NOMO-1 treated with dmso at 0.1 percent for 144 hours (cell line): Measurements from ENCODE around the gene OR2A42.
"Not testable (repeated sequence)": the region's sequence is repeated elsewhere in the genome, so short reads cannot be mapped to it uniquely, and the experiment has no call there.

ENCODE experiments used
- DNase-seq: peaks from one replicate; lab custom pipeline; 2025; ENCODE audit not compliant: unreplicated experiment; lab: John Stamatoyannopoulos, UW

Gene OR2A42, protein sequence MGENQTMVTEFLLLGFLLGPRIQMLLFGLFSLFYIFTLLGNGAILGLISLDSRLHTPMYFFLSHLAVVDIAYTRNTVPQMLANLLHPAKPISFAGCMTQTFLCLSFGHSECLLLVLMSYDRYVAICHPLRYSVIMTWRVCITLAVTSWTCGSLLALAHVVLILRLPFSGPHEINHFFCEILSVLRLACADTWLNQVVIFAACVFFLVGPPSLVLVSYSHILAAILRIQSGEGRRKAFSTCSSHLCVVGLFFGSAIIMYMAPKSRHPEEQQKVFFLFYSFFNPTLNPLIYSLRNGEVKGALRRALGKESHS

DNA sequence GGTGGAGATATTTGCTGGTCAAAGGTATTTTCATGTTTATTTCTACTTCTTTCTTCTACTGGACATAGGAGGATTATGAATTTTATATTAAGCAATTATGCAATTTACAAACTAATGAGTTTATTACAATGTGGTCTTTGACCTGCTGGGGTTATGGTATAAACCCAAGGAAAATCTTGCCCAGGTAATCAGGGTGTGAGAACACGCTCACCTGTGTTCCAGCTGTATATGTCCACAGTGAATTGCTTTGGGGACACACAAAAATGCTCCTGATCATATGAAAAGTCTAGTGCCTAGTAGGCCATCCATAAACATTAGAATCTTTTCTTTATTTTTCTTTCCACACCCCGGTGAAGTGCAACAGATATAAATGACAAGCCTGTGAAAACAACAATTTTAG, at the start of gene OR2A42:
TSS of gene OR2A42 (minus strand) at position 241 of the 400 bp plus-strand sequence. CDS start 6,762 bp downstream, outside the sequence.
- not testable (repeated sequence) for DNase-seq

- DNase-seq, result not testable (repeated sequence)
Observed at GRCh38 chr7:144287171-144287784, 47.9 kb upstream of the OR2A42 start.

- DNase-seq, result not testable (repeated sequence)
Observed at GRCh38 chr7:144283716-144284115, 44.3 kb upstream of the OR2A42 start.

DNA sequence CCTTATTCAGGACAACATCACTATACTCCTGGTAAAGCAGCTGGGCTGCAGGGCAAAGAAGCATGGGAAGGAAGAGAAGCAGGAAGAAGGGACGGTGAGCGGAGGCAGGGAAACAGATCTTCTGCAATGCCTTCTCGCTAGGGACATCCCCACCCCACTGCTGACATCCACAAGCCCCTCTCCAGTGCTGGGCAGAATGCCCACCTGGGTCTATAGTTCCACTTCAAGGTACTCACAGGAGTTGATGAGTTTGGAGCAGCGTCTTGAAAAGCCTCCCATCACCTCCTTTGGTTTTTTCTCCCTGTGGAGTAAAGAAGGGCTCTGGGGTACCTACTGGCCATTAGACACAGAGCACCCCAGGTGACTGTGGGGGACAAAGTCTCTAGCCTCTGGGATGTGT, 43.1 kb upstream of the OR2A42 start:
- DNase-seq, result not testable (repeated sequence)

DNA sequence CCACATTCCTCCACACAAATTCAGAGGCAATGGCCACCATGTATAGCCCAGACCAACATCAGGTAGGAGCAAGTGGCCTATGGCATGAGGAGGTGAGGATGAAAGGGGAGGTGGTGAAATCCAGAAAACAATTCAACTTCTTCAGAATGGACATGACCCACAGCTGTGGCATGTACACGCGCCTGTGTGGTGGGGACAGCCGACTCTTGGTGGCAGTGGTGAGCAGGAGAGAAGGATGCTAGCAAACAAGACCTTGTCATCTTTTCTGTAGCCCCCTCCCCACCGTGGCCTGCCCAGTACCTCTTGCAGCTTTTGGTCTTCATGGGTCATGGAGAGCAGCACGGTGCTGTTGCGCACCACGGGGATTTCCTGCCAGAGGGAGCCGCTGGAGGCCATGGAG, 42.6 kb upstream of the OR2A42 start:
- DNase-seq, result not testable (repeated sequence)

GRCh38 chr7:144280010-144280409, 40.6 kb upstream of the OR2A42 start:
- DNase-seq, result not testable (repeated sequence)

GRCh38 chr7:144275281-144275680, 35.9 kb upstream of the OR2A42 start:
- DNase-seq, result not testable (repeated sequence)

DNA sequence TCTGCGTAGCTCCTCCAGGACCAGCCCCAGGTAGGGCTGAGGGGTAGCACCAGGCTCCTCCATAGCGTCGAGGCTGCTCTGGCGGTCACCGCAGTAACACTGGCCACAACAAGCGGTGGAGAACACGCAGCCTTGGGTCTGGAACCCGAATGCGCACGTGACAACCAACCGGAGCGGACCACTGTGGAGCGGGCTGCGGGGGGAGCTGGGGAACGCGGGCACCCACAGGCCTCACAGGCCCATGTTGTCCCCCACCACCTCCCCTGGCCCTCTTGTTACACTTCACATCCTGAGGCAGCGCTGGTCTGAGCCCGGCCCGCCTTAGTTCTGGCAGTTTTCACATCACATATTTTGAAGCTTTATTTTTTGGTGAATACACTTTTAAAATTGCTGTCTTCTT, 29.8 kb upstream of the OR2A42 start, which contains the start of gene CTAGE8:
TSS of gene CTAGE8 (minus strand) at position 101 of the 400 bp plus-strand sequence. CDS start at position 63, 38 bp downstream.
- not testable (repeated sequence) for DNase-seq

- not testable (repeated sequence) for DNase-seq
Observed at GRCh38 chr7:144264692-144265091, 25.3 kb upstream of the OR2A42 start, which contains the start of gene OR2A7. OR2A7 (minus strand) TSS chr7:144264792; CDS start chr7:144259628, 5,164 bp downstream.

DNA sequence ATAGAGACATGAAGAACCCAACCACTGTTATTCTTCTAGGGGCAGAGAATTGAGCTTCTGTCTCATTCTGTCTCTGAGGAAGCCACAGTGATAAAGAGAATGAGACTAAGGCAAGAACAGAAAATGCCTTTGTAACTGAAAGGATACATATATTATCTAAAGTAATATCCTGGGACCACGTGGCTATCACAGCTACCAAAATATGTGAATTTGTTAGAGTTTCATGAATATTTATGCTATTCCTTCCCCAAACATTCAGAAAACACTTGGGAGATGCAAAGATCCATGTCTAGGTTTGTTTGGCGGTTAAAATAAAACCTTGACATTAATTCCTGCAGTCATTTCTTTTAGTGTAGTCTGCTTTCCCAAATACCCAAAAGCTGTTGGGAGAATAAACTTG, 22.7 kb upstream of the OR2A42 start:
- DNase-seq, result not testable (repeated sequence)

GRCh38 chr7:144259067-144259466, 19.7 kb upstream of the OR2A42 start:
- not testable (repeated sequence) for DNase-seq

DNA sequence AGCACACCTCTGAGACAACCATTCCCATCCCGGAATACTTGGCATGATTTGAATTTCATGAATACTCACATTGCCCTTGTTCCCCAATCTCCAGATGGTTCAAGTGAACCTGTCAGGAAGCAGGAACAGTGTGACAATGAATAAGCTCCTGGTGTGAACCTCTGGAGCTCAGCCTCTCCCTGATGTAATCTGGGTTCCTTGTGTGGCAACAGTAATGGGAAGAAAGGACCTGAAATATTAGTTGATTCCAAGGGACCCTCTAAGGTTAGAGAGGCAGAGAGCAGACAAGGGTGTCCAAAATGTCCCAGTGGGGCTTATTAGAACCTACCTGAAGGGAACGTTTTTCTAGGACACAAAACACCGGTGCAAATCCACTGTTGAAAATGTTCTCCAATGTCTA, 16.7 kb upstream of the OR2A42 start:
- DNase-seq, result no peak

- no peak for DNase-seq
Observed at GRCh38 chr7:144255471-144255897, 16.1 kb upstream of the OR2A42 start.

DNA sequence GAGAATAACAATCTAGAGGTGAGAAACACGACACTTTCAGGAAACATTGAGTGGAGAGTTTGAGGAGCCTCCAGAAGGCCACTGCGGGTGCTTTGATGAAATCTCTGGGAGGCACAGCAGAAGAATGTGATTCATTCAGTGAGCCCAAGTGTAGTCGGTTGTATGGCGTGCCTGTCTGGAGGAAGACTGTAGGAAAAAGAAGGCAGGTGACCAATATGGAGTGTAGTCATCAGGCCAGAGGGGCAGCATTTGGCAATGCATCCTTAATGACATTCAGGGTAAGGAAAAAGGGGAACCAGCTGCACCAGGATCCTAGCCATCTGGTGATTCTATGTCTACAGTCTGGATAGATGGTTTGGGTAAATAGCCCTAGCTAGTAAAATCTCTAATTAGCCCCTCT, 12.9 kb upstream of the OR2A42 start:
- DNase-seq, result not testable (repeated sequence)

GRCh38 chr7:144247674-144248330, 8.4 kb upstream of the OR2A42 start:
- not testable (repeated sequence) for DNase-seq

GRCh38 chr7:144246967-144247366, 7.6 kb upstream of the OR2A42 start:
- DNase-seq, result not testable (repeated sequence)

GRCh38 chr7:144245372-144245771, 6.0 kb upstream of the OR2A42 start:
- DNase-seq, result not testable (repeated sequence)

DNA sequence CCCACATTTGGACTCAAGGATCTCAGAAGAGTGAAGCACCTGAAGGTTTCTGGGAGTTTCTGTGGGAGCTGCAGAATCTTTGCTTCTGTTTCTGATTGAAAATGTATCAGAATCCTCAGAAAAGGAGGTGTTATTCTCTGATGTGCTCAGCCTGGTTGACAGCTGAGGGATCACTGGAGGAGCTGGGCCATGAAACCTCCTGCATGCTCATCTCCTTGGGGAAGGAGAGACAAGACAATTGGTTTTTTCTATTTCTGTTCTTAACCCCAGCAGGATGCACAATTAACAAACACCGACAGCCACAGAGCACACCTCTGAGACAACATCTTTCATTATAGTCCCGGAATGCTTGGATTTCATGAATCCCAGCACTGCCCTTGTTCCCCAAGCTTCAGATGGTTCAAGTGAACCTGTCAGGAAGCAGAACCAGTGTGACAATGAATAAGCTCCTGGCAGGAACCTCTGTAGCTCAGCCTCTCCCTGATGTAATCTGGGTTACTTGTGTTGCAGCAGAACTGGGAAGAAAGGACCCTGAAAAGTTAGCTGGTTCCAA, 799 bp downstream of the OR2A42 start:
- DNase-seq, result not testable (repeated sequence)

DNA sequence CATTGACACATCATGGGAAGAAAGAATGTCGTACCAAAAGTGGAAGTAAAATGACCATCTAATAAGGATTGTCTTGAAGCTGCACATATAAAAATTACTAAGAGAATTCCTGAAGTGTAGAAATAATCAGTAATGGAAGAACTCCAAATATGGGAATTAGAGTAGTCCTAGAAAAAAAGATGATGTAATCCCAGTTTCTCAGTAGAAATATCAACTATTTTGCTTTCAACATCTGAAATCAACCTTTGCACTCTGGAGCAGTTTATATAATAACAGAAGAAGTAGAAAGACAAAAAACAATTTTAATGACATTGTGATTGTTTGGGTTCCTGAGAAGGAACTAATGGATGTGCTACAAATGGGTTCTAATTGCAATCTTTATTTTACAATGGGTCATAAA, 6.4 kb downstream of the OR2A42 start:
- DNase-seq, result not testable (repeated sequence)

- DNase-seq, result not testable (repeated sequence)
Observed at GRCh38 chr7:144231027-144231426, 8.4 kb downstream of the OR2A42 start.

GRCh38 chr7:144228810-144229209, 10.6 kb downstream of the OR2A42 start:
- DNase-seq, result not testable (repeated sequence)
